ENCODE results near the gene ZFPL1. TPM values are rescaled to one million over a fixed set of nuclear protein-coding genes. Genes with fewer than 3 reads are reported as not detected.

ZFPL1 gene
- total and polyA plus RNA-seq, 10 of the 15 experiments (the other 5 are each of a cell fraction or from before 2014, with no cell fraction given): 2.2 to 37.8 (median 27.0) TPM

GRCh38 chr11:65064847-65065240 lies 19.2 kb upstream of the ZFPL1 start:
- Histone ChIP-seq H3K4me2 (ENCODE audit: control insufficient read depth, insufficient read depth) (no peak overlapping the region), H2AFZ (ENCODE audit: control insufficient read depth, low read depth, low read length) (no peak overlapping the region), H3K79me2 (ENCODE audit: control insufficient read depth, insufficient read depth, low read length) (no peaks in the 10 kb centered on the region), H3K36me3 (ENCODE audit: control insufficient read depth in 2 of 2, insufficient read depth in 2 of 2, low read length in 1 of 2) (no peaks in the 10 kb centered on the region), H3K4me3 (no peak overlapping the region), H3K4me1 (ENCODE audit: control insufficient read depth, insufficient read depth, low read length) (peaks cover 16% of the 10 kb centered on the region), H3K27ac (ENCODE audit: control insufficient read depth, insufficient read depth) (no peak overlapping the region), H3K27me3 (replicated peaks in 1 of 2; ENCODE audit: control insufficient read depth in 2 of 2, insufficient read depth in 2 of 2, low read length in 1 of 2) (no peaks in the 10 kb centered on the region), H3K9ac (ENCODE audit: control insufficient read depth, insufficient read depth, low read length) (no peak overlapping the region), H4K20me1 (ENCODE audit: control insufficient read depth, insufficient read depth) (no peaks in the 10 kb centered on the region), H3K9me3 (replicated peaks; ENCODE audit: control insufficient read depth, insufficient read depth, low read length) (no peaks in the 10 kb centered on the region)
- POLR2A ChIA-PET: interaction anchor here (0.7 to 0.8 kb wide), 2 partner anchors 12 to 148 kb away, joined by 3 to 6 read pairs; no protein-coding TSS in a partner anchor
- in situ Hi-C loops (cut with MboI) (no loop called here), intact Hi-C loops (cut with micrococcal nuclease; ENCODE audit: unreplicated experiment) (no loop called here)
- RAD21 ChIA-PET (ENCODE audit: unreplicated experiment): no interaction called here
- ATAC-seq: no peak
- no TSS peak for BruUV-seq (replicated peaks)
- DNase-seq (ENCODE audit: low read depth, low spot score): no peak
- SMC1A ChIA-PET (ENCODE audit: uncharacterized antibody, unreplicated experiment): no interaction called here
- TF ChIP-seq NR2F1 (conservative IDR thresholded peaks at IDR 0.05): no peak
- TF ChIP-seq TCF12 (IDR thresholded peaks at IDR 0.05; ENCODE audit: low read depth, low read length): no peak
- no peak for TF ChIP-seq SIN3A (IDR thresholded peaks at IDR 0.05; ENCODE audit: low read depth, low read length)
- TF ChIP-seq NFXL1 (IDR thresholded peaks at IDR 0.05; ENCODE audit: borderline replicate concordance): no peak
- TF ChIP-seq NRF1 (conservative IDR thresholded peaks at IDR 0.05; ENCODE audit: low read depth, low read length): no peak
- TF ChIP-seq, protein P1, sequence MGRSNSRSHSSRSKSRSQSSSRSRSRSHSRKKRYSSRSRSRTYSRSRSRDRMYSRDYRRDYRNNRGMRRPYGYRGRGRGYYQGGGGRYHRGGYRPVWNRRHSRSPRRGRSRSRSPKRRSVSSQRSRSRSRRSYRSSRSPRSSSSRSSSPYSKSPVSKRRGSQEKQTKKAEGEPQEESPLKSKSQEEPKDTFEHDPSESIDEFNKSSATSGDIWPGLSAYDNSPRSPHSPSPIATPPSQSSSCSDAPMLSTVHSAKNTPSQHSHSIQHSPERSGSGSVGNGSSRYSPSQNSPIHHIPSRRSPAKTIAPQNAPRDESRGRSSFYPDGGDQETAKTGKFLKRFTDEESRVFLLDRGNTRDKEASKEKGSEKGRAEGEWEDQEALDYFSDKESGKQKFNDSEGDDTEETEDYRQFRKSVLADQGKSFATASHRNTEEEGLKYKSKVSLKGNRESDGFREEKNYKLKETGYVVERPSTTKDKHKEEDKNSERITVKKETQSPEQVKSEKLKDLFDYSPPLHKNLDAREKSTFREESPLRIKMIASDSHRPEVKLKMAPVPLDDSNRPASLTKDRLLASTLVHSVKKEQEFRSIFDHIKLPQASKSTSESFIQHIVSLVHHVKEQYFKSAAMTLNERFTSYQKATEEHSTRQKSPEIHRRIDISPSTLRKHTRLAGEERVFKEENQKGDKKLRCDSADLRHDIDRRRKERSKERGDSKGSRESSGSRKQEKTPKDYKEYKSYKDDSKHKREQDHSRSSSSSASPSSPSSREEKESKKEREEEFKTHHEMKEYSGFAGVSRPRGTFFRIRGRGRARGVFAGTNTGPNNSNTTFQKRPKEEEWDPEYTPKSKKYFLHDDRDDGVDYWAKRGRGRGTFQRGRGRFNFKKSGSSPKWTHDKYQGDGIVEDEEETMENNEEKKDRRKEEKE (IDR thresholded peaks at IDR 0.05): no peak
- TF ChIP-seq CREM (IDR thresholded peaks at IDR 0.05; ENCODE audit: low read depth): no peak
- no peak for TF ChIP-seq ESRRA (IDR thresholded peaks at IDR 0.05; ENCODE audit: low read length)
- TF ChIP-seq ATF2 (IDR thresholded peaks at IDR 0.05; ENCODE audit: low read length): no peak
- TF ChIP-seq, protein P2, sequence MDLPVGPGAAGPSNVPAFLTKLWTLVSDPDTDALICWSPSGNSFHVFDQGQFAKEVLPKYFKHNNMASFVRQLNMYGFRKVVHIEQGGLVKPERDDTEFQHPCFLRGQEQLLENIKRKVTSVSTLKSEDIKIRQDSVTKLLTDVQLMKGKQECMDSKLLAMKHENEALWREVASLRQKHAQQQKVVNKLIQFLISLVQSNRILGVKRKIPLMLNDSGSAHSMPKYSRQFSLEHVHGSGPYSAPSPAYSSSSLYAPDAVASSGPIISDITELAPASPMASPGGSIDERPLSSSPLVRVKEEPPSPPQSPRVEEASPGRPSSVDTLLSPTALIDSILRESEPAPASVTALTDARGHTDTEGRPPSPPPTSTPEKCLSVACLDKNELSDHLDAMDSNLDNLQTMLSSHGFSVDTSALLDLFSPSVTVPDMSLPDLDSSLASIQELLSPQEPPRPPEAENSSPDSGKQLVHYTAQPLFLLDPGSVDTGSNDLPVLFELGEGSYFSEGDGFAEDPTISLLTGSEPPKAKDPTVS (IDR thresholded peaks at IDR 0.05; ENCODE audit: low read depth, low read length): no peak
- no peak for TF ChIP-seq KAT2A (conservative IDR thresholded peaks at IDR 0.05; ENCODE audit: control insufficient read depth, low read depth, low read length)
- no peak for FAIRE-seq
- CTCF ChIA-PET: no interaction called here
- 100% methylated on average over 4 of the region's 4 CpGs for WGBS (ENCODE audit: insufficient coverage, insufficient replicate concordance, low lambda C conversion rate, missing lambda C conversion rate)

Data from GM12878 (cell line).